WTC11 (cell line): ENCODE measurements around the gene PLPP4. TPM values are rescaled to one million over a fixed set of nuclear protein-coding genes. Genes with fewer than 3 reads are reported as not detected.

Source experiments
- ATAC-seq: fragments of 200-7000 bp; cut with Tn5 transposase; 2 replicates; pipeline ENCODE4 v1.10.0; 2021; ENCODE audit warnings: mild to moderate bottlenecking, moderate library complexity
- CTCF ChIA-PET: fragments of 300-600 bp; sonication (Branson Sonifier 250); formaldehyde crosslinking; loops from one replicate; lab custom pipeline; 2021; ENCODE audit warnings: antibody characterized with exemption; lab: Charles Lee
- POLR2A ChIA-PET: fragments of 350-600 bp; sonication (Branson Sonifier 250); formaldehyde crosslinking; loops from one replicate; lab custom pipeline; 2021; ENCODE audit warnings: antibody characterized with exemption; lab: Charles Lee
- DNase-seq: peaks from one replicate; pipeline ENCODE4 v3.0.0; 2021; ENCODE audit warnings: low spot score
- H3K27ac Mint-ChIP-seq: 2 replicates; pipeline ENCODE4 v1.8.0; 2021; ENCODE audit warnings: mixed read lengths
- H3K27me3 Mint-ChIP-seq: 2 replicates; pipeline ENCODE4 v1.8.0; 2021; ENCODE audit warnings: low read depth, mild to moderate bottlenecking, moderate library complexity, mixed read lengths
- H3K36me3 Mint-ChIP-seq: 2 replicates; pipeline ENCODE4 v1.8.0; 2021; ENCODE audit warnings: mixed read lengths
- H3K4me1 Mint-ChIP-seq: 2 replicates; pipeline ENCODE4 v1.8.0; 2022; ENCODE audit warnings: mixed read lengths
- H3K4me3 Mint-ChIP-seq: 2 replicates; pipeline ENCODE4 v1.8.0; 2021; ENCODE audit warnings: mild to moderate bottlenecking, moderate library complexity, mixed read lengths
- H3K9me3 Mint-ChIP-seq: 2 replicates; pipeline ENCODE4 v1.8.0; 2021; ENCODE audit warnings: mixed read lengths
- ARID4B ChIP-seq: sonication (generic); formaldehyde crosslinking; IDR thresholded peaks from 2 replicates; pipeline ENCODE4 v1.8.0; 2023; ENCODE audit warnings: missing genetic modification reagents, mild to moderate bottlenecking, borderline replicate concordance
- ATF1 ChIP-seq: sonication (generic); formaldehyde crosslinking; IDR thresholded peaks from 2 replicates; pipeline ENCODE4 v1.8.1; 2023; ENCODE audit warnings: mild to moderate bottlenecking, moderate library complexity, missing genetic modification reagents
- CBFB ChIP-seq: sonication (generic); formaldehyde crosslinking; IDR thresholded peaks from 2 replicates; pipeline ENCODE4 v1.8.1; 2022; ENCODE audit warnings: mild to moderate bottlenecking, low read depth, missing genetic modification reagents
- EMX1 ChIP-seq: fragments of 250-450 bp; sonication (Bioruptor Pico); IDR thresholded peaks from 2 replicates; pipeline ENCODE4 v1.8.0; 2021; ENCODE audit warnings: mild to moderate bottlenecking
- ESRRA ChIP-seq: sonication (generic); formaldehyde crosslinking; IDR thresholded peaks from 2 replicates; pipeline ENCODE4 v1.8.1; 2022; ENCODE audit warnings: mild to moderate bottlenecking, missing genetic modification reagents, borderline replicate concordance
- GTF2I ChIP-seq: fragments of 250-450 bp; sonication (Bioruptor Pico); conservative IDR thresholded peaks from 2 replicates; pipeline ENCODE4 v1.4.0; 2021; ENCODE audit warnings: mild to moderate bottlenecking
- JUN ChIP-seq: sonication (generic); formaldehyde crosslinking; IDR thresholded peaks from 2 replicates; pipeline ENCODE4 v1.8.0; 2023; ENCODE audit warnings: mild to moderate bottlenecking, missing genetic modification reagents
- NFYB ChIP-seq: sonication (generic); formaldehyde crosslinking; conservative IDR thresholded peaks from 2 replicates; pipeline ENCODE4 v1.8.0; 2022; ENCODE audit warnings: low read depth, missing genetic modification reagents
- NR3C1 ChIP-seq: sonication (generic); formaldehyde crosslinking; conservative IDR thresholded peaks from 2 replicates; pipeline ENCODE4 v1.8.1; 2023; ENCODE audit warnings: low read depth, mild to moderate bottlenecking, missing genetic modification reagents
- OVOL2 ChIP-seq: fragments of 250-450 bp; sonication (Bioruptor Pico); IDR thresholded peaks from 2 replicates; pipeline ENCODE4 v1.9.0; 2021; ENCODE audit warnings: mild to moderate bottlenecking, borderline replicate concordance
- PREB ChIP-seq: sonication (generic); formaldehyde crosslinking; IDR thresholded peaks from 2 replicates; pipeline ENCODE4 v1.8.1; 2022; ENCODE audit warnings: mild to moderate bottlenecking, missing genetic modification reagents, moderate library complexity, borderline replicate concordance
- RELA ChIP-seq: sonication (generic); formaldehyde crosslinking; IDR thresholded peaks from 2 replicates; pipeline ENCODE4 v1.8.1; 2022; ENCODE audit warnings: missing genetic modification reagents, mild to moderate bottlenecking, borderline replicate concordance
- TEAD1 ChIP-seq: sonication (generic); formaldehyde crosslinking; IDR thresholded peaks from 2 replicates; pipeline ENCODE4 v1.8.0; 2022; ENCODE audit warnings: mild to moderate bottlenecking, missing genetic modification reagents
- ZNF416 ChIP-seq: fragments of 250-450 bp; sonication (Bioruptor Pico); IDR thresholded peaks from 2 replicates; pipeline ENCODE4 v1.9.0; 2021; ENCODE audit warnings: mild to moderate bottlenecking, inconsistent platforms
- ZNF512 ChIP-seq: sonication (generic); formaldehyde crosslinking; IDR thresholded peaks from 2 replicates; pipeline ENCODE4 v1.8.1; 2022; ENCODE audit warnings: missing genetic modification reagents, borderline replicate concordance
- total RNA-seq: library from RNA; stranded (reverse); gene quantifications from 3 replicates; pipeline ENCODE4 v1.2.3, GENCODE V29; 2021
- TF ChIP-seq, protein P1 (sequence below): sonication (generic); formaldehyde crosslinking; IDR thresholded peaks from 2 replicates; pipeline ENCODE4 v1.8.1; 2022; ENCODE audit warnings: mild to moderate bottlenecking, moderate library complexity, missing genetic modification reagents
- TF ChIP-seq, protein P2 (sequence below): sonication (generic); formaldehyde crosslinking; IDR thresholded peaks from 2 replicates; pipeline ENCODE4 v1.8.0; 2022; ENCODE audit warnings: mild to moderate bottlenecking, missing genetic modification reagents
- TF ChIP-seq, protein P3 (sequence below): fragments of 250-450 bp; sonication (Bioruptor Pico); conservative IDR thresholded peaks from 2 replicates; pipeline ENCODE4 v1.9.0; 2021; ENCODE audit warnings: mild to moderate bottlenecking
- TF ChIP-seq, protein P4 (sequence below): sonication (generic); formaldehyde crosslinking; IDR thresholded peaks from 2 replicates; pipeline ENCODE4 v1.8.1; 2023; ENCODE audit warnings: mild to moderate bottlenecking, missing genetic modification reagents, borderline replicate concordance

PLPP4 gene
- total RNA-seq, 1 experiment from 2014 or later: 0.15 TPM

DNA sequence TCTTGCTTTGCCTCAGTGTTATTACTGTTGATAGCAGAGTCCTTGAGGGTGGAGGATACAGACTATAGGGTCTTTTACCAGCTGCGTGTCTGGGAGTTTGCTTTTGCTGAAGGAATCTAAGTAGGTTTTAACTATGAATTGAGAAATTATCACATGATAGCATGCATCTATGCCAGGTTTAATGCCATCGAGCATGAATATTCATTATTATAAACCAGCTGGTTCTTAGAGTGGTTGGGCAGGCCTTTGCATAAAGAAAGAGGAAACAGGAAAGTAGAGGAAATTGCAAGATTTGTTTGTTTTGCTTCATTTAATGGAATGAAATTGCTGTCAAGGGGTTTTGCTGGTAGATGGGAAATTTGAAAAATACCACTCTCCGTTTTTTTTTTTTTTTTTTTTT, 70.7 kb downstream of the PLPP4 start:
- H3K4me3 Mint-ChIP-seq: no peak overlapping the region
- ATAC-seq: no peak
- no peaks in the 10 kb centered on the region for H3K9me3 Mint-ChIP-seq
- H3K36me3 Mint-ChIP-seq: no peaks in the 10 kb centered on the region
- ChIA-PET POLR2A (no interaction called here), CTCF (no interaction called here)
- no peaks in the 10 kb centered on the region for H3K27me3 Mint-ChIP-seq
- no peak for DNase-seq
- no peak overlapping the region for H3K27ac Mint-ChIP-seq
- H3K4me1 Mint-ChIP-seq: peaks cover 8% of the 10 kb centered on the region; the same call in 1 of the 2 replicates
- TF ChIP-seq, protein P1, sequence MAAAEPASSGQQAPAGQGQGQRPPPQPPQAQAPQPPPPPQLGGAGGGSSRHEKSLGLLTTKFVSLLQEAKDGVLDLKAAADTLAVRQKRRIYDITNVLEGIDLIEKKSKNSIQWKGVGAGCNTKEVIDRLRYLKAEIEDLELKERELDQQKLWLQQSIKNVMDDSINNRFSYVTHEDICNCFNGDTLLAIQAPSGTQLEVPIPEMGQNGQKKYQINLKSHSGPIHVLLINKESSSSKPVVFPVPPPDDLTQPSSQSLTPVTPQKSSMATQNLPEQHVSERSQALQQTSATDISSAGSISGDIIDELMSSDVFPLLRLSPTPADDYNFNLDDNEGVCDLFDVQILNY: no peak
- TF ChIP-seq TEAD1 (CRISPR knock-in tag) (no peak), ESRRA (CRISPR knock-in tag) (no peak), RELA (CRISPR knock-in tag) (no peak), EMX1 (no peak), PREB (CRISPR knock-in tag) (no peak), ATF1 (CRISPR knock-in tag) (no peak), OVOL2 (CRISPR knock-in tag) (no peak), ZNF416 (CRISPR knock-in tag) (no peak), JUN (no peak), NFYB (no peak), ZNF512 (CRISPR knock-in tag) (no peak), NR3C1 (no peak)

DNA sequence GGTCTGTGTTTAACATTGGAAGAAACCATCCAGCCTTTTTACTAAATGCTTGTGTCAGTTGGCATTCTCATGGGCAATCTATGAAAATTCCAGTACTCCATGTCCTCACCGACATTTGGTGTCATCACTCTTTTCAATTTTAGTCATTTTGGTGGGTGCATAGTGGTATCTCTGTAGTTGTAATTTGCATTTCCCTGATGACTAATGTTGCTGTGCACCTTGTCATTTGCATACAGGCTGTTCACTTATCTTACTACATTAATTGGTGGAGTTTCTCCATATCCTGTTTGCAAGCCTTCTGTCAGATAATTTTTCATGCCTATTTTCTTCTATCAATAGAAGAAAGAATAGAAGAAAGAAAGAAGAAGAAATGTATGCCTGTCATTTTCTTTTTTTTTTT, 73.7 kb downstream of the PLPP4 start:
- H3K9me3 Mint-ChIP-seq: no peaks in the 10 kb centered on the region
- no peak for ATAC-seq
- ChIA-PET CTCF (no interaction called here), POLR2A (no interaction called here)
- no peak overlapping the region for H3K27ac Mint-ChIP-seq
- no peak for DNase-seq
- H3K4me1 Mint-ChIP-seq: peaks cover 7% of the 10 kb centered on the region; the same call in 1 of the 2 replicates
- no peaks in the 10 kb centered on the region for H3K36me3 Mint-ChIP-seq
- TF ChIP-seq OVOL2 (CRISPR knock-in tag) (no peak), ARID4B (CRISPR knock-in tag) (no peak)
- TF ChIP-seq, all 79 proteins: peak for 0
- no peak overlapping the region for H3K4me3 Mint-ChIP-seq
- no peaks in the 10 kb centered on the region for H3K27me3 Mint-ChIP-seq

- POLR2A ChIA-PET: no interaction called here
- Mint-ChIP-seq H3K4me1 (peaks cover 5% of the 10 kb centered on the region), H3K4me3 (no peak overlapping the region), H3K36me3 (no peaks in the 10 kb centered on the region), H3K9me3 (no peaks in the 10 kb centered on the region), H3K27me3 (no peaks in the 10 kb centered on the region), H3K27ac (no peak overlapping the region)
- ATAC-seq: no peak
- CTCF ChIA-PET: no interaction called here
- DNase-seq: no peak
- TF ChIP-seq, protein P2, sequence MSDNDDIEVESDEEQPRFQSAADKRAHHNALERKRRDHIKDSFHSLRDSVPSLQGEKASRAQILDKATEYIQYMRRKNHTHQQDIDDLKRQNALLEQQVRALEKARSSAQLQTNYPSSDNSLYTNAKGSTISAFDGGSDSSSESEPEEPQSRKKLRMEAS (CRISPR knock-in tag): no peak
- TF ChIP-seq, protein P3, sequence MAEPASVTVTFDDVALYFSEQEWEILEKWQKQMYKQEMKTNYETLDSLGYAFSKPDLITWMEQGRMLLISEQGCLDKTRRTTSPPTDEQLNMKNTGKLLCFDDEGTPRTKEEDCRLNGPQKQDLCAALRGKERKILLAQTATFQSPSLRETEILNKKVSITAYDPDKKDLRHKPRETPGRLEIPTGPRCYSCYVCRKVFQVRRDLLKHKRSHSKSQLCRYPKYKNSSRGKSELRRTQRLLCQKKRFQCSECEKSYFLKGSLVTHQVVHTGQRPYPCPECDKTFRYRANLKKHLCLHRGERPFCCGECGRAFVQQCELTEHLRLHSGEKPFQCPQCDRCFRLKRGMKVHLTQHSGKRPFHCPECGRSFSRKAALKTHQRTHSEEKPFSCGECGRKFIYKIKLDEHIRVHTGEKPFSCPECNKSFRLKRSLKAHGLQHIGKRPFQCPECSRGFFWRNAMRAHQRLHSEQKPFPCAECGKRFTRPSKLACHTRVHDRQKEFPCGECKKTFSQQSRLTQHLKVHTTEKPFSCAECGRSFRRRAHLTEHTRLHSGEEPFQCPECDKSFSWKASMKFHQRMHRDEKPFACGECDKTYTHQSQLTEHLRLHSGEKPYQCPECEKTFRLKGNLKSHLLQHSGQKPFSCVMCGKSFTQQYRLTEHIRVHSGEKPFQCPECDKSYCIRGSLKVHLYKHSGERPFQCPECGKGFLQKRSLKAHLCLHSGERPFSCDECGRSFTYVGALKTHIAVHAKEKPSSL (CRISPR knock-in tag): no peak
- no peak for TF ChIP-seq CBFB (CRISPR knock-in tag)
- TF ChIP-seq, protein P4, sequence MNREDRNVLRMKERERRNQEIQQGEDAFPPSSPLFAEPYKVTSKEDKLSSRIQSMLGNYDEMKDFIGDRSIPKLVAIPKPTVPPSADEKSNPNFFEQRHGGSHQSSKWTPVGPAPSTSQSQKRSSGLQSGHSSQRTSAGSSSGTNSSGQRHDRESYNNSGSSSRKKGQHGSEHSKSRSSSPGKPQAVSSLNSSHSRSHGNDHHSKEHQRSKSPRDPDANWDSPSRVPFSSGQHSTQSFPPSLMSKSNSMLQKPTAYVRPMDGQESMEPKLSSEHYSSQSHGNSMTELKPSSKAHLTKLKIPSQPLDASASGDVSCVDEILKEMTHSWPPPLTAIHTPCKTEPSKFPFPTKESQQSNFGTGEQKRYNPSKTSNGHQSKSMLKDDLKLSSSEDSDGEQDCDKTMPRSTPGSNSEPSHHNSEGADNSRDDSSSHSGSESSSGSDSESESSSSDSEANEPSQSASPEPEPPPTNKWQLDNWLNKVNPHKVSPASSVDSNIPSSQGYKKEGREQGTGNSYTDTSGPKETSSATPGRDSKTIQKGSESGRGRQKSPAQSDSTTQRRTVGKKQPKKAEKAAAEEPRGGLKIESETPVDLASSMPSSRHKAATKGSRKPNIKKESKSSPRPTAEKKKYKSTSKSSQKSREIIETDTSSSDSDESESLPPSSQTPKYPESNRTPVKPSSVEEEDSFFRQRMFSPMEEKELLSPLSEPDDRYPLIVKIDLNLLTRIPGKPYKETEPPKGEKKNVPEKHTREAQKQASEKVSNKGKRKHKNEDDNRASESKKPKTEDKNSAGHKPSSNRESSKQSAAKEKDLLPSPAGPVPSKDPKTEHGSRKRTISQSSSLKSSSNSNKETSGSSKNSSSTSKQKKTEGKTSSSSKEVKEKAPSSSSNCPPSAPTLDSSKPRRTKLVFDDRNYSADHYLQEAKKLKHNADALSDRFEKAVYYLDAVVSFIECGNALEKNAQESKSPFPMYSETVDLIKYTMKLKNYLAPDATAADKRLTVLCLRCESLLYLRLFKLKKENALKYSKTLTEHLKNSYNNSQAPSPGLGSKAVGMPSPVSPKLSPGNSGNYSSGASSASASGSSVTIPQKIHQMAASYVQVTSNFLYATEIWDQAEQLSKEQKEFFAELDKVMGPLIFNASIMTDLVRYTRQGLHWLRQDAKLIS: no peak
- no peak for TF ChIP-seq GTF2I
Observed at GRCh38 chr10:120538091-120538490, 81.1 kb downstream of the PLPP4 start.
